Coronary artery (tissue), 2 donors: ENCODE measurements around the gene BRAF.
"Not testable (repeated sequence)": the region's sequence is repeated elsewhere in the genome, so short reads cannot be mapped to it uniquely, and the experiment has no call there.

ENCODE experiments used
- DNase-seq: peaks from one replicate; pipeline ENCODE4 v3.0.0-alpha.2; 2017; ENCODE audit warnings: low spot score
- H3K27ac ChIP-seq, 2 donors: fragments of 200-600 bp; sonication (generic); one replicate each; pipeline ENCODE4 v1.5.1; 2016 to 2019
- H3K4me3 ChIP-seq: fragments of 200-600 bp; sonication (generic); 2 replicates; pipeline ENCODE4 v1.5.1; 2016; ENCODE audit warnings: mild to moderate bottlenecking, moderate library complexity
- TF ChIP-seq, protein P1 (sequence below): fragments of 200-600 bp; sonication (generic); IDR thresholded peaks from one replicate; pipeline ENCODE4 v1.5.1; 2019; ENCODE audit warnings: antibody characterized with exemption

Gene BRAF

DNA sequence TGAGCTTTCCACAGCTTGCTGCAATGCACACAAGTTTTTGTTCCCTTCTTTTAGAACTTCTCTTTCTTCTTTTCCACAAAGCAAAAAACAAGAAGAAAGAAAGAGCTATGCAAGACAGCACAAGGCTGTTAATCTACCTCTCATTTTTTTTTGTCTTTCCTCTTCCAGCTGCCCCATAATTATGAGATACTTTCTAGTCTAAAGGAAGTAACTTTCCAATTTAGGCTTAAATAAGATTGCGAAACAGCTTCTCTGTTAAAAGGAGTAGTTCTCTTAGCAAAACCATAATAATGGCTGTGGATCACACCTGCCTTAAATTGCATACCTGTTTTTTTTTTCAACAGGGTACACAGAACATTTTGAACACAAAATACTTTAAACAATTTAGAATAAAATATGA lies 172.2 kb downstream of the BRAF start:
- Histone ChIP-seq H3K4me3 (no peak overlapping the region), H3K27ac (no peak overlapping the region)
- no peak for DNase-seq
- TF ChIP-seq, protein P1, sequence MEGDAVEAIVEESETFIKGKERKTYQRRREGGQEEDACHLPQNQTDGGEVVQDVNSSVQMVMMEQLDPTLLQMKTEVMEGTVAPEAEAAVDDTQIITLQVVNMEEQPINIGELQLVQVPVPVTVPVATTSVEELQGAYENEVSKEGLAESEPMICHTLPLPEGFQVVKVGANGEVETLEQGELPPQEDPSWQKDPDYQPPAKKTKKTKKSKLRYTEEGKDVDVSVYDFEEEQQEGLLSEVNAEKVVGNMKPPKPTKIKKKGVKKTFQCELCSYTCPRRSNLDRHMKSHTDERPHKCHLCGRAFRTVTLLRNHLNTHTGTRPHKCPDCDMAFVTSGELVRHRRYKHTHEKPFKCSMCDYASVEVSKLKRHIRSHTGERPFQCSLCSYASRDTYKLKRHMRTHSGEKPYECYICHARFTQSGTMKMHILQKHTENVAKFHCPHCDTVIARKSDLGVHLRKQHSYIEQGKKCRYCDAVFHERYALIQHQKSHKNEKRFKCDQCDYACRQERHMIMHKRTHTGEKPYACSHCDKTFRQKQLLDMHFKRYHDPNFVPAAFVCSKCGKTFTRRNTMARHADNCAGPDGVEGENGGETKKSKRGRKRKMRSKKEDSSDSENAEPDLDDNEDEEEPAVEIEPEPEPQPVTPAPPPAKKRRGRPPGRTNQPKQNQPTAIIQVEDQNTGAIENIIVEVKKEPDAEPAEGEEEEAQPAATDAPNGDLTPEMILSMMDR = no peak

DNA sequence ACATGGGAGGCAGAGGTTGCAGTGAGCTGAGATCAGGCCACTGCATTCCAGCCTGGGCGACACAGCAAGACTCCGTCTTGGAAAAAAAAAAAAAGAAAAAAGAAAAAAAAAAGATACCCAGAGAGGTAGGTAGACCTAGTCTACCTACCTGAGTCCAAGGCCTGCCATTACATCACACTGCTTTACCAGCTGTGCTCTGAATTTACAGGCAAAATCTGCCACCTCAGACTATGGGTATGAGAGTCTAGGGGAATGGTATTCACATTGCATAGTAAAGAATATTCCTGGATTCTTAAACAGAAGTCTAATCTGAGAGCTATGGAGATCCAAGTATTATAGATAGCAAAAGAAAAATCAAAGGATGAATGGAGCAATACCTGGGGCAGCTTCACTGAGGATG lies 178.0 kb downstream of the BRAF start:
- DNase-seq = no peak
- Histone ChIP-seq H3K4me3 (no peak overlapping the region), H3K27ac (no peak overlapping the region)
- TF ChIP-seq, protein P1 = no peak

DNA sequence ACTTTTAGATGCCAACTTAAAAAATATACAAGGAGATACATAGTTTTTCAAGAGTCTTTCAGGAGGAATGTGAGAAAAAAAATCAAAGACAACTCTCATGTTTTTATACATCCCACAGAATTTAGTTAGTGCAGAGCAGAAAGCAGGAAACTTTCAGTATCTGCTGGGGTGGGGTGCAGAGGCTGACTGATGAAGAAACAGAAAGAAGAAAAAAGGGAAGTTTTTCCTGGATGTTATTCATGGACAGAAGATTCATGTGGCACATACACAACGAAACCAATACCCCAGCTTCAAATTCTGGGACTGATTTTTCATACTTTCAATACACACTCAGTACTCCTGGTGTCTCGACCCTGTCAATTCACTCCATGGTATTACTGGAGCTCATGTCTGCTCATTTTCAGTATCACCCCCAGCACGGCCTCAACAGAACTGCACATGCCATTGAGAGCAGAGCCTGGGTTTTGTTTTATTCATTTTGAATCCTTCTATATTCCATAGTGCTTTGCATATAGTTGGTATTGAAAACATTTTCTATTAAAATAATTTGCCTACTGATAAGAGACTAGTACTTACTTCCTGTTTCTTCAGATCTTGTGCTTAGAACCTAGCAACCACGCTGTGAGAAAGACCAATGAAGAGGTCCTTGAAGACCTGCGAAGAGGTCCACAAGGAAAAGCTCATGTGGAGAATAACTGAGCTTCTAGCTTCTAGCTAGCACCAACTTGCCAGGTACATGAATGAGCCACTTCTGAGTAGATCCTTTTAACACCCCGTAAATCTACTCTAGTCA lies 179.3 kb downstream of the BRAF start:
- no peak overlapping the region for H3K4me3 ChIP-seq
- H3K27ac ChIP-seq = no peak overlapping the region
- no peak for DNase-seq
- TF ChIP-seq, protein P1 = no peak

DNA sequence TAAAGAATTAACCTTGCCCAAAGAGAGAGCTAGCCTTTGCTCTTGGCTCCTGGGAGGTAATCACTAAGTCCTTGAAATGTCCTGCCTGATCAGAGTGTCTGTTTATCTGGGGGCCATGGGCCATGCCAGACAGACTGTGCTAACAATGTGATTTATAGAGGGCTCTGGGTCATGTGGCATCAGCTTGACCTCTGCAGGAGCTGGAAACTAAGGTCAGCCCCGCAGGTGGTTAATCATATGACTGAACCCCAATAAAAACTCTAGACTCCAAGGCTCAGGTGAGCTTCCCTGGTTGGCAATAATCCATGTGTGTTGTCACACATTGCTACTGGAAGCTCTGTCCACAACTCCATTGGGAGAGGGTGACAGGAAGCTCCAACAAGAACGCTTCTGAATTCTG lies 180.7 kb downstream of the BRAF start:
- TF ChIP-seq, protein P1 = no peak
- DNase-seq = no peak
- Histone ChIP-seq H3K4me3 (no peak overlapping the region), H3K27ac (no peak overlapping the region)

DNA sequence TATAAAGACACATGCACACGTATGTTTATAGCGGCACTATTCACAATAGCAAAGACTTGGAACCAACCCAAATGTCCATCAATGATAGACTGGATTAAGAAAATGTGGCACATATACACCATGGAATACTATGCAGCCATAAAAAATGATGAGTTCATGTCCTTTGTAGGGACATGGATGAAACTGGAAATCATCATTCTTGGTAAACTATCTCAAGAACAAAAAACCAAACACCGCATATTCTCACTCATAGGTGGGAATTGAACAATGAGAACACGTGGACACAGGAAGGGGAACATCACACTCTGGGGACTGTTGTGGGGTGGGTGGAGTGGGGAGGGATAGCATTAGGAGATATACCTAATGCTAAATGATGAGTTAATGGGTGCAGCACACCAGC lies 181.5 kb downstream of the BRAF start:
- H3K27ac ChIP-seq, H3K4me3 ChIP-seq, DNase-seq: not testable (repeated sequence)

DNA sequence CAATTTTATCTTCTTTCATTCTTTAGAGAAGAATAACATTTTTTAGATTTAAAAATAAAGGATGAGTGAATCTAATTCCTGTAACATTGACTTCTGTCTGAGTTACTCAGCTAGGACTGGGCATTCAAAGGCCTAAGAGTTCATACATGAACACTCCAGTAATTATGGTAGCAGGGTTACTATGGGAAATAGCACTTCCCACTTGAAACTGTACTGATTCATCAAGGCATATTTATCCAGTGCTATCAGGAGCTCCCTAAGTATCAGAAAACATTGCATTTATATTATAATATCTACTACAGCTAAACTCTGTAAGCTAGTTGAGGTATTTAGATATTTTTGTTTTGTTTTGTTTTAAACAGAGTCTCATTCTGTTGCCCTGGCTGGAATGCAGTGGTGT lies 186.4 kb downstream of the BRAF start:
- Histone ChIP-seq H3K4me3 (no peak overlapping the region), H3K27ac (no peak overlapping the region)
- no peak for DNase-seq
- TF ChIP-seq, protein P1 = no peak

DNA sequence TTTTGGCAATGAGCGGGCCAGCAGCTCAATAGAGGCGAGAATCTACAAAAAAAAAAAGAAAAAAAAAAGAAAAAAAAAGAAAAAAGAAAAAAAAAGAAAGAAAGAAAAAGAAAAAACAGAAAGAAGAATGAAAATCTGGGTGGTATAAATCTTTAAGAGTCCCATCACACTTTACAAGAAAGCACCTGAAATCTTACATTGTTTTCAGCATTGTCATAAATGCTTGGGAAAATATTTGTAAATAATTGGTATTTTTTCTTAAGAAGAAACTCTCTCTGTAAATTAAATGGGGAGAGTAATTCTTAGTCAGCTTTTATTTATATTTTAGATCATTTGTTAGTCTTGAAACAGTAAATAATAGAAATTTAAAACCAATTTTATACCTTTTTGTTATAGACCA lies 190.0 kb downstream of the BRAF start:
- Histone ChIP-seq H3K27ac (no peak overlapping the region), H3K4me3 (no peak overlapping the region)
- TF ChIP-seq, protein P1 = no peak
- no peak for DNase-seq
